ENCODE results near the gene TMEM214. TPM values are rescaled to one million over a fixed set of nuclear protein-coding genes. Genes with fewer than 3 reads are reported as not detected.

TMEM214 gene
- total RNA-seq, 1 donor from 2014 or later = 93.5 TPM

DNA sequence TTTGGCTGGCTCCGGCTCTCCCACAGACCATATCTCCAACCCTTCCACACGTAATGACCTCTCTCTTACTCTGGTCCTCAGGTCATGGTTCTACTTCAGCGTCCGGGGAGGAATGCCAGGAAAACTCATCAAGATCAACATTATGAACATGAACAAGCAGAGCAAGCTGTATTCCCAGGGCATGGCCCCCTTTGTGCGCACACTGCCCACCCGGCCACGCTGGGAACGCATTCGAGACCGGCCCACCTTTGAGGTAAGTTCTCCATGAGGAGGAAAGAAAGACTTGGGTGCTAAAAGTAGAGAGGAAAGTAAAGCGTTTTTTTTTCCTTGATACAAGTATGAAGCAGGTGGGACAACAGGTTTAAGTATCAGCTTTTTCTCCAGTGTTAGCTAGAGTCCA lies 20.6 kb downstream of the TMEM214 start:
- Histone ChIP-seq H3K9ac (ENCODE audit: low read length) (no peak overlapping the region), H3K4me2 (ENCODE audit: low read length) (no peak overlapping the region), H3K9me3 (ENCODE audit: insufficient read depth, low read depth, low read length) (no peaks in the 10 kb centered on the region), H3K27me3 (ENCODE audit: insufficient read depth, low read length) (no peaks in the 10 kb centered on the region), H2AFZ (ENCODE audit: low read depth, low read length) (no peak overlapping the region), H3K4me3 (ENCODE audit: insufficient read depth, low read depth, low read length) (no peak overlapping the region), H3K4me1 (ENCODE audit: insufficient read depth, low read length) (peaks cover 14% of the 10 kb centered on the region), H3K79me2 (ENCODE audit: insufficient read depth, low read length) (no peaks in the 10 kb centered on the region), H3K27ac (ENCODE audit: low read depth, low read length) (no peak overlapping the region), H4K20me1 (ENCODE audit: insufficient read depth, low read length) (peaks cover 11% of the 10 kb centered on the region), H3K36me3 (ENCODE audit: insufficient read depth, low read length) (peaks cover 11% of the 10 kb centered on the region)
- Mint-ChIP-seq H3K4me1 (ENCODE audit: low read depth, unreplicated experiment) (peaks cover 2% of the 10 kb centered on the region), H3K4me3 (ENCODE audit: unreplicated experiment) (peak overlapping the region; percentile 15), H3K9me3 (ENCODE audit: unreplicated experiment) (no peaks in the 10 kb centered on the region), H3K27me3 (ENCODE audit: low read depth, unreplicated experiment) (no peaks in the 10 kb centered on the region), H3K27ac (ENCODE audit: unreplicated experiment) (no peak overlapping the region), H3K36me3 (ENCODE audit: low read depth, unreplicated experiment) (peaks cover 16% of the 10 kb centered on the region)
- FAIRE-seq (no peak), DNase-seq (ENCODE audit: low read depth) (no peak)
- TF ChIP-seq, protein P1, sequence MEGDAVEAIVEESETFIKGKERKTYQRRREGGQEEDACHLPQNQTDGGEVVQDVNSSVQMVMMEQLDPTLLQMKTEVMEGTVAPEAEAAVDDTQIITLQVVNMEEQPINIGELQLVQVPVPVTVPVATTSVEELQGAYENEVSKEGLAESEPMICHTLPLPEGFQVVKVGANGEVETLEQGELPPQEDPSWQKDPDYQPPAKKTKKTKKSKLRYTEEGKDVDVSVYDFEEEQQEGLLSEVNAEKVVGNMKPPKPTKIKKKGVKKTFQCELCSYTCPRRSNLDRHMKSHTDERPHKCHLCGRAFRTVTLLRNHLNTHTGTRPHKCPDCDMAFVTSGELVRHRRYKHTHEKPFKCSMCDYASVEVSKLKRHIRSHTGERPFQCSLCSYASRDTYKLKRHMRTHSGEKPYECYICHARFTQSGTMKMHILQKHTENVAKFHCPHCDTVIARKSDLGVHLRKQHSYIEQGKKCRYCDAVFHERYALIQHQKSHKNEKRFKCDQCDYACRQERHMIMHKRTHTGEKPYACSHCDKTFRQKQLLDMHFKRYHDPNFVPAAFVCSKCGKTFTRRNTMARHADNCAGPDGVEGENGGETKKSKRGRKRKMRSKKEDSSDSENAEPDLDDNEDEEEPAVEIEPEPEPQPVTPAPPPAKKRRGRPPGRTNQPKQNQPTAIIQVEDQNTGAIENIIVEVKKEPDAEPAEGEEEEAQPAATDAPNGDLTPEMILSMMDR (IDR thresholded peaks at IDR 0.05; ENCODE audit: insufficient read depth, low read depth, low read length) = no peak
- no peak for TF ChIP-seq EZH2 (IDR thresholded peaks at IDR 0.05; ENCODE audit: insufficient read depth, low read length)

GRCh38 chr2:27053776-27054175 lies 21.0 kb downstream of the TMEM214 start:
- H3K4me3 ChIP-seq (ENCODE audit: insufficient read depth, low read depth, low read length) = no peak overlapping the region
- Mint-ChIP-seq H3K4me3 (ENCODE audit: unreplicated experiment) (peak overlapping the region; percentile 47), H3K9me3 (ENCODE audit: unreplicated experiment) (no peaks in the 10 kb centered on the region), H3K36me3 (ENCODE audit: low read depth, unreplicated experiment) (peaks cover 18% of the 10 kb centered on the region), H3K4me1 (ENCODE audit: low read depth, unreplicated experiment) (peaks cover 2% of the 10 kb centered on the region), H3K27me3 (ENCODE audit: low read depth, unreplicated experiment) (no peaks in the 10 kb centered on the region), H3K27ac (ENCODE audit: unreplicated experiment) (no peak overlapping the region)
- H3K79me2 ChIP-seq (ENCODE audit: insufficient read depth, low read length) = no peaks in the 10 kb centered on the region
- H3K27ac ChIP-seq (ENCODE audit: low read depth, low read length) = no peak overlapping the region
- no peaks in the 10 kb centered on the region for H3K27me3 ChIP-seq (ENCODE audit: insufficient read depth, low read length)
- peaks cover 11% of the 10 kb centered on the region for H4K20me1 ChIP-seq (ENCODE audit: insufficient read depth, low read length)
- H2AFZ ChIP-seq (ENCODE audit: low read depth, low read length) = no peak overlapping the region
- peaks cover 14% of the 10 kb centered on the region for H3K4me1 ChIP-seq (ENCODE audit: insufficient read depth, low read length)
- no peaks in the 10 kb centered on the region for H3K9me3 ChIP-seq (ENCODE audit: insufficient read depth, low read depth, low read length)
- FAIRE-seq (no peak), DNase-seq (ENCODE audit: low read depth) (no peak)
- TF ChIP-seq, protein P1 (IDR thresholded peaks at IDR 0.05; ENCODE audit: insufficient read depth, low read depth, low read length) = no peak
- TF ChIP-seq EZH2 (IDR thresholded peaks at IDR 0.05; ENCODE audit: insufficient read depth, low read length) = no peak
- no peak overlapping the region for H3K9ac ChIP-seq (ENCODE audit: low read length)
- H3K4me2 ChIP-seq (ENCODE audit: low read length) = no peak overlapping the region
- peaks cover 11% of the 10 kb centered on the region for H3K36me3 ChIP-seq (ENCODE audit: insufficient read depth, low read length)

GRCh38 chr2:27054721-27055120 lies 22.0 kb downstream of the TMEM214 start:
- Mint-ChIP-seq H3K4me3 (ENCODE audit: unreplicated experiment) (no peak overlapping the region), H3K27me3 (ENCODE audit: low read depth, unreplicated experiment) (no peaks in the 10 kb centered on the region), H3K9me3 (ENCODE audit: unreplicated experiment) (no peaks in the 10 kb centered on the region), H3K27ac (ENCODE audit: unreplicated experiment) (peak overlapping the region; percentile 58), H3K4me1 (ENCODE audit: low read depth, unreplicated experiment) (peaks cover 2% of the 10 kb centered on the region), H3K36me3 (ENCODE audit: low read depth, unreplicated experiment) (peaks cover 20% of the 10 kb centered on the region)
- TF ChIP-seq EZH2 (IDR thresholded peaks at IDR 0.05; ENCODE audit: insufficient read depth, low read length) = no peak
- TF ChIP-seq, protein P1 (IDR thresholded peaks at IDR 0.05; ENCODE audit: insufficient read depth, low read depth, low read length) = no peak
- Histone ChIP-seq H4K20me1 (ENCODE audit: insufficient read depth, low read length) (peaks cover 11% of the 10 kb centered on the region), H3K79me2 (ENCODE audit: insufficient read depth, low read length) (no peaks in the 10 kb centered on the region), H3K4me3 (ENCODE audit: insufficient read depth, low read depth, low read length) (no peak overlapping the region), H3K27me3 (ENCODE audit: insufficient read depth, low read length) (no peaks in the 10 kb centered on the region), H3K4me1 (ENCODE audit: insufficient read depth, low read length) (peaks cover 8% of the 10 kb centered on the region), H3K27ac (ENCODE audit: low read depth, low read length) (no peak overlapping the region), H3K9me3 (ENCODE audit: insufficient read depth, low read depth, low read length) (no peaks in the 10 kb centered on the region), H2AFZ (ENCODE audit: low read depth, low read length) (no peak overlapping the region), H3K4me2 (ENCODE audit: low read length) (no peak overlapping the region), H3K9ac (ENCODE audit: low read length) (no peak overlapping the region), H3K36me3 (ENCODE audit: insufficient read depth, low read length) (peaks cover 11% of the 10 kb centered on the region)
- DNase-seq (ENCODE audit: low read depth) (no peak), FAIRE-seq (no peak)
